Vagina (tissue), 2 donors: ENCODE results near the gene HRH1. TPM values are rescaled to one million over a fixed set of nuclear protein-coding genes. Genes with fewer than 3 reads are reported as not detected.

Source experiments
- DNase-seq, 2 donors: peaks; one replicate each; pipeline ENCODE4 v3.0.0-alpha.2; 2017; ENCODE audit errors: extremely low spot score in 2 of 2
- H3K27ac ChIP-seq: fragments of 200-600 bp; sonication (generic); one replicate; pipeline ENCODE4 v1.5.1; 2019
- H3K27me3 ChIP-seq: fragments of 200-600 bp; sonication (generic); one replicate; pipeline ENCODE4 v1.5.1; 2019
- H3K36me3 ChIP-seq, 2 donors: fragments of 200-600 bp; sonication (generic); one replicate each; pipeline ENCODE4 v1.5.1; 2017 to 2019
- H3K4me1 ChIP-seq: fragments of 200-600 bp; sonication (generic); one replicate; pipeline ENCODE4 v1.5.1; 2019
- H3K4me3 ChIP-seq, 2 donors: fragments of 200-600 bp; sonication (generic); 1 replicate in 1 of 2; 2 replicates in 1 of 2; pipeline ENCODE4 v1.5.1; 2016 to 2019
- H3K9me3 ChIP-seq: fragments of 200-600 bp; sonication (generic); one replicate; pipeline ENCODE4 v1.5.1; 2019
- CTCF ChIP-seq, 3 experiments: fragments of 450-650 bp in 2 of 3; fragments of 200-600 bp in 1 of 3; sonication (generic) in 1 of 3; IDR thresholded peaks; one replicate each; pipeline ENCODE4 v1.5.1; 2017 to 2019; ENCODE audit warnings: antibody characterized with exemption in 3 of 3, mild to moderate bottlenecking in 2 of 3, moderate library complexity in 2 of 3
- POLR2A ChIP-seq, 2 donors: fragments of 450-650 bp; IDR thresholded peaks; one replicate each; pipeline ENCODE4 v1.6.1; 2017; ENCODE audit warnings: antibody characterized with exemption in 2 of 2, mild to moderate bottlenecking in 2 of 2, moderate library complexity in 2 of 2
- POLR2AphosphoS5 ChIP-seq, 2 donors: sonication (generic); formaldehyde crosslinking; IDR thresholded peaks; one replicate each; pipeline ENCODE4 v1.9.0; 2017; ENCODE audit warnings: antibody characterized with exemption in 2 of 2, mild to moderate bottlenecking in 2 of 2, low read depth in 1 of 2; ENCODE audit not compliant: insufficient read depth in 1 of 2
- intact Hi-C: fragments of 100-400 bp; cut with DNase I; formaldehyde crosslinking; loops from one replicate; pipeline ENCODE4 v1.15.1; 2023
- total RNA-seq: library from RNA; depleted of rRNA; stranded (reverse); fragments of >200 nt; gene quantifications from one replicate; pipeline ENCODE4 v1.2.3, GENCODE V29; 2016

The HRH1 gene
- total RNA-seq, 1 donor from 2014 or later: 9.3 TPM

DNA sequence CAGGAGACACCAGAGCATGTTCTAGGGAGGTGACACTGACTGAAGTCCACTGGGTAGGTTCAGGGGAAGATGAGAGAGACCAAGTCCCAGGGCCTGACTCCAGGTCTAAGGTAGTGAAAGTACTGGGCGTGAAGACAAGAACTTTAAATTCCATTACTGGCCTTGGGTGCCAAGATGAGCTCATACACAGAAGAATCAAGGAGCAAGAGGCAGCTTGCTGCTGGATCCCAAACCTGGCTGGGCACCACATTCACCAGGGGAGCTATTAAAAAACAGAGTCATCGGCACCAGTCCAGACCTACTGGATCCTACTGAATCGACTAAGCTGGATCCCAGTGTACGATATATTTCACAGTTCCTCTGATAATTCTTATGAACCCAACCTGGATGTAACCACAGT, 75.8 kb downstream of the HRH1 start:
- Histone ChIP-seq H3K4me1 (peaks cover 13% of the 10 kb centered on the region), H3K4me3 (no peak overlapping the region), H3K27me3 (no peaks in the 10 kb centered on the region), H3K27ac (no peak overlapping the region), H3K9me3 (no peaks in the 10 kb centered on the region), H3K36me3 (no peaks in the 10 kb centered on the region)
- no peak for DNase-seq
- no peak for TF ChIP-seq CTCF (IDR thresholded peaks at IDR 0.05)
- no peak for TF ChIP-seq POLR2A (IDR thresholded peaks at IDR 0.05)
- TF ChIP-seq POLR2AphosphoS5 (IDR thresholded peaks at IDR 0.05; ENCODE audit: insufficient read depth in 1 of 2, low read depth in 1 of 2): no peak
- intact Hi-C loops: no loop called here

- no peak for DNase-seq
- TF ChIP-seq CTCF (IDR thresholded peaks at IDR 0.05) (no peak), POLR2AphosphoS5 (IDR thresholded peaks at IDR 0.05; ENCODE audit: insufficient read depth in 1 of 2, low read depth in 1 of 2) (no peak), POLR2A (IDR thresholded peaks at IDR 0.05) (no peak)
- no peak overlapping the region for H3K4me3 ChIP-seq
- no peak overlapping the region for H3K27ac ChIP-seq
- H3K9me3 ChIP-seq: no peaks in the 10 kb centered on the region
- peaks cover 6% of the 10 kb centered on the region for H3K4me1 ChIP-seq
- H3K27me3 ChIP-seq: no peaks in the 10 kb centered on the region
- intact Hi-C loops: no loop called here
- no peaks in the 10 kb centered on the region for H3K36me3 ChIP-seq
These were observed 76.5 kb downstream of the HRH1 start for GRCh38 chr3:11230832-11231231.

- intact Hi-C loops: no loop called here
These were observed 81.1 kb downstream of the HRH1 start for GRCh38 chr3:11235385-11235784.

DNA sequence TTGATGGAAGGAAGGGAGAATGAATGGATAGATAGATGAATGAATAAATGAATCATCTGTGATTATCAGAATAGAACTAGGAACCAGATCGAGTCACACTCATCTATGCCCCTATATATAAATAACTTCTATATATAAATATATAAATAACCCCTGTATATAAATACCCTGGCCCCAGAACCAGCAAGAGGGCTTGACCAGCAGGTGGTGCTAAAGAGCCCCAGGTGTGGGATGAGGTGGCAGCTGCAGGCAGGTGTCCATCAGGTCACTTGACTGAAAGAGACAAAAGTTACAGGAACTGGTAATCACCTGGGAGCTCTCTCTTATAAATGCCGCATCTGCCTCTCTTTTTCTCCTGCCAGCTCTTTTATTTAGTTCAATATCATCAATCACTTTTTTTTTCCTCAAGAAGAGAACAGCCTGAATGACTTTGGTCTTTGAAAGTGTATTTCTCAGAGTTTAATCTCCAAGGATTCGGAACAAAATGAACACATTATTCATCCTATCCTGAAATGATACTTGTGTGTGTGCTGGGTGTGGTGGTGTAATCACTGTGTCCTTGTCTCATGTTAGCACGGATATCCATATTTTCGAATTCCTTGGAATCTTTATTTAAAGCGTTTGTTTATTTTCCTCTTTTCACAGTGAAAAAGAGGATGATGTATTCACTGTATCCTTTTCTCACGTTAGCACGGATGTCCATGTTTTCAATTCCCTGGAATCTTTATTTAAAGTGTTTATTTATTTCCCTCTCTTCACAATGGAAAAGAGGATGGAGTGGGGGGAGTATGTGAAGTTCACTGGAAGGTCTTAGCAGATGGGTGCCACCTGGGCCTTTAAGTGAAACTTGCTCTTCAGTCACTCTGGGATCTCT, 82.5 kb downstream of the HRH1 start:
- TF ChIP-seq POLR2A (IDR thresholded peaks at IDR 0.05) (no peak), POLR2AphosphoS5 (IDR thresholded peaks at IDR 0.05; ENCODE audit: insufficient read depth in 1 of 2, low read depth in 1 of 2) (no peak), CTCF (IDR thresholded peaks at IDR 0.05) (peak; percentile 47 to 56 (median 48))
- Histone ChIP-seq H3K36me3 (no peaks in the 10 kb centered on the region), H3K27me3 (no peaks in the 10 kb centered on the region), H3K4me3 (no peak overlapping the region), H3K27ac (peak overlapping the region; percentile 10), H3K9me3 (no peaks in the 10 kb centered on the region), H3K4me1 (peaks cover 5% of the 10 kb centered on the region)
- intact Hi-C loops: no loop called here
- DNase-seq: no peak

More at GRCh38 chr3:11235385-11235784, 81.1 kb downstream of the HRH1 start:
- Histone ChIP-seq H3K36me3 (no peaks in the 10 kb centered on the region), H3K4me1 (peaks cover 5% of the 10 kb centered on the region), H3K4me3 (no peak overlapping the region), H3K27ac (no peak overlapping the region), H3K9me3 (no peaks in the 10 kb centered on the region), H3K27me3 (no peaks in the 10 kb centered on the region)
- TF ChIP-seq POLR2A (IDR thresholded peaks at IDR 0.05) (no peak), POLR2AphosphoS5 (IDR thresholded peaks at IDR 0.05; ENCODE audit: insufficient read depth in 1 of 2, low read depth in 1 of 2) (no peak), CTCF (IDR thresholded peaks at IDR 0.05) (no peak)
- DNase-seq: no peak

GRCh38 chr3:11238060-11238459, 83.8 kb downstream of the HRH1 start:
- no peak for DNase-seq
- Histone ChIP-seq H3K4me3 (no peak overlapping the region), H3K9me3 (no peaks in the 10 kb centered on the region), H3K4me1 (peaks cover 5% of the 10 kb centered on the region), H3K36me3 (no peaks in the 10 kb centered on the region), H3K27ac (no peak overlapping the region), H3K27me3 (no peaks in the 10 kb centered on the region)
- intact Hi-C loops: no loop called here
- no peak for TF ChIP-seq POLR2AphosphoS5 (IDR thresholded peaks at IDR 0.05; ENCODE audit: insufficient read depth in 1 of 2, low read depth in 1 of 2)
- no peak for TF ChIP-seq CTCF (IDR thresholded peaks at IDR 0.05)
- no peak for TF ChIP-seq POLR2A (IDR thresholded peaks at IDR 0.05)
